GM18868 (cell line): ENCODE data around the gene TBC1D32.
"Not testable (repeated sequence)": the region's sequence is repeated elsewhere in the genome, so short reads cannot be mapped to it uniquely, and the experiment has no call there.

Experiments
- ATAC-seq: cut with Tn5 transposase; IDR thresholded peaks from one replicate; pipeline ENCODE4 v1.9.1; 2021; ENCODE audit warnings: mild to moderate bottlenecking, moderate library complexity; ENCODE audit not compliant: unreplicated experiment

The TBC1D32 gene

GRCh38 chr6:121157906-121158305 is 176.4 kb downstream of the TBC1D32 start:
- ATAC-seq = no peak

GRCh38 chr6:121143476-121143875 is 190.8 kb downstream of the TBC1D32 start:
- ATAC-seq = no peak

- no peak for ATAC-seq
Measured at GRCh38 chr6:121142093-121142492, 192.2 kb downstream of the TBC1D32 start.

GRCh38 chr6:121135425-121135824 is 198.9 kb downstream of the TBC1D32 start:
- no peak for ATAC-seq

GRCh38 chr6:121134922-121135321 is 199.4 kb downstream of the TBC1D32 start:
- no peak for ATAC-seq

- no peak for ATAC-seq
Measured at GRCh38 chr6:121124600-121124999, 209.7 kb downstream of the TBC1D32 start.

- ATAC-seq = no peak
Measured at GRCh38 chr6:121112356-121112755, 221.9 kb downstream of the TBC1D32 start.

- no peak for ATAC-seq
Measured at GRCh38 chr6:121110733-121111132, 223.5 kb downstream of the TBC1D32 start.

GRCh38 chr6:121106962-121107361 is 227.3 kb downstream of the TBC1D32 start:
- ATAC-seq = no peak

- ATAC-seq = no peak
Measured at GRCh38 chr6:121105461-121105860, 228.8 kb downstream of the TBC1D32 start.

GRCh38 chr6:121093928-121094327 is 240.4 kb downstream of the TBC1D32 start:
- no peak for ATAC-seq

GRCh38 chr6:121090492-121090891 is 243.8 kb downstream of the TBC1D32 start:
- ATAC-seq = no peak

- no peak for ATAC-seq
Measured at GRCh38 chr6:121086876-121087275, 247.4 kb downstream of the TBC1D32 start.

- ATAC-seq = no peak
Measured at GRCh38 chr6:121076119-121076518, 258.2 kb downstream of the TBC1D32 start.

- not testable (repeated sequence) for ATAC-seq
Measured at GRCh38 chr6:121068749-121069148, 265.5 kb downstream of the TBC1D32 start.

- no peak for ATAC-seq
Measured at GRCh38 chr6:121067381-121067780, 266.9 kb downstream of the TBC1D32 start.

- no peak for ATAC-seq
Measured at GRCh38 chr6:121064345-121064744, 269.9 kb downstream of the TBC1D32 start.

GRCh38 chr6:121055572-121056163 is 278.6 kb downstream of the TBC1D32 start:
- peak; percentile 88 for ATAC-seq

- not testable (repeated sequence) for ATAC-seq
Measured at GRCh38 chr6:121048593-121048992, 285.7 kb downstream of the TBC1D32 start.

GRCh38 chr6:121044905-121045304 is 289.4 kb downstream of the TBC1D32 start:
- ATAC-seq = not testable (repeated sequence)

GRCh38 chr6:121043706-121044105 is 290.6 kb downstream of the TBC1D32 start:
- ATAC-seq = not testable (repeated sequence)

GRCh38 chr6:121043211-121043610 is 291.1 kb downstream of the TBC1D32 start:
- ATAC-seq = not testable (repeated sequence)

- no peak for ATAC-seq
Measured at GRCh38 chr6:121042766-121043165, 291.5 kb downstream of the TBC1D32 start.
